Activated T-cell treated with anti-CD3 and anti-CD28 coated beads for 24 hours (primary cell): ENCODE measurements around the gene CAPN10.

Experiments used
- DNase-seq: peaks from one replicate; pipeline ENCODE4 v3.0.0-alpha.2; 2020; ENCODE audit warnings: low read depth

CAPN10 gene

GRCh38 chr2:240624950-240625621 lies 38.6 kb downstream of the CAPN10 start, which contains the start of gene GPR35:
GPR35 (plus strand) TSS chr2:240625480; CDS start chr2:240629953, 4,473 bp downstream.
- peak; percentile 63 for DNase-seq

DNA sequence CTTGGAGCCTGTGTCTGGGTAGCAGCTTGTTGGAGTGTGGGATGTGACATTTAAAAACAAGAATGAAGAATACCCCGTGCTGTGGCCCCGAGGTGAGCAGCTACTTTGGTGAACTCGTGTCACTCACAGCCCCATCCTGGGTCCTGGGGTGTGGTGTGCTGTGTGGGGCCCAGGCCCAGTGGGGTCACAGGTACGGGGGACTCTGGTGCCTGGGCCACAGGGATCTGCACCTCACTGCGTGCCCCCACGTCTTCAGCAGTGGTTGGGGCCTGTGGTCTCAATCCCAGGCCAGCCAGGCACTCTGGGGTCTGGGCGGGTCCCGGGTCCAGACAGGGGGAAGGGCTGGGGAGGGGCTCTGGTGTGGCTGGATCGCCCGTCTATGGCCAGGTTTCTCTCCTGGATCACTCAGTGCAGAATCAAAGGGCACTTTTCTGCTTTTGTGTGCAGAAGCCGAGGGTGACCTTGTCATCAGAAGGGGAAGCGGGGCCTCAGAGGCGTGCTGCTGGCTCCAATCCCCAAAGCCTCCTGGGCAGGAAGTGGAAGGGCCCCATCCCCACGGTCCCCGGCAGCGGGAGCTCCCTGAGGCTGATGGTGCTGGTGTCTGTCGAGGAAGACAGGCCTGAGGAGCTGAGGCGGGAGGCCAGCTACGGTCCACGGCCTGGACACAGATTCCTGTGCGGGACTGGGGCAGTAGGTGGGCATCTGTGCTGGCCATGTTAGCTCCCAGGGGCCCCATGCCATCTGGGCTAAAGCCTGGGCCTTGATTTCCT lies 40.2 kb downstream of the CAPN10 start:
- no peak for DNase-seq

GRCh38 chr2:240627736-240628506 lies 41.4 kb downstream of the CAPN10 start:
- DNase-seq, result no peak

GRCh38 chr2:240628507-240628807 lies 41.9 kb downstream of the CAPN10 start:
- DNase-seq, result no peak

- no peak for DNase-seq
Measured at GRCh38 chr2:240628808-240629618, 42.5 kb downstream of the CAPN10 start.

- no peak for DNase-seq
Measured at GRCh38 chr2:240629619-240629967, 43.1 kb downstream of the CAPN10 start.

GRCh38 chr2:240629968-240630770 lies 43.6 kb downstream of the CAPN10 start:
- DNase-seq, result no peak

DNA sequence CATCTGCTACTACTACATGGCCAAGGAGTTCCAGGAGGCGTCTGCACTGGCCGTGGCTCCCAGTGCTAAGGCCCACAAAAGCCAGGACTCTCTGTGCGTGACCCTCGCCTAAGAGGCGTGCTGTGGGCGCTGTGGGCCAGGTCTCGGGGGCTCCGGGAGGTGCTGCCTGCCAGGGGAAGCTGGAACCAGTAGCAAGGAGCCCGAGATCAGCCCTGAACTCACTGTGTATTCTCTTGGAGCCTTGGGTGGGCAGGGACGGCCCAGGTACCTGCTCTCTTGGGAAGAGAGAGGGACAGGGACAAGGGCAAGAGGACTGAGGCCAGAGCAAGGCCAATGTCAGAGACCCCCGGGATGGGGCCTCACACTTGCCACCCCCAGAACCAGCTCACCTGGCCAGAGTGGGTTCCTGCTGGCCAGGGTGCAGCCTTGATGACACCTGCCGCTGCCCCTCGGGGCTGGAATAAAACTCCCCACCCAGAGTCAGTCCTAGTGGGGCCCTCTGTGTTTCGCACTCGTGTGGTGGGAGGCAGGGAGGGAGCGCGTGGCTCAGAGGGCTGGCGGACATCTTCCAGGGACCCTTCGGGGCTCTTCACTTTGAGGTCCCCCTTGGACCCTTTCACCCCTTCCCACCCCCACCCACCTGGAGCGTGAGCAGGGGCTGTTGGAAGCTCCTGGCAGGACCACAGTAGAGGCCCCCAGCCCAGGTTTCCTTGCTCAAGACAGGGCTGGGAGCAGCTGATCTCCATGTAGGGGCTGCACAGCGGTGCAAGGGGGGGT lies 44.4 kb downstream of the CAPN10 start:
- no peak for DNase-seq

GRCh38 chr2:240631548-240632305 lies 45.2 kb downstream of the CAPN10 start:
- no peak for DNase-seq

GRCh38 chr2:240632306-240632721 lies 45.8 kb downstream of the CAPN10 start:
- DNase-seq, result no peak

DNA sequence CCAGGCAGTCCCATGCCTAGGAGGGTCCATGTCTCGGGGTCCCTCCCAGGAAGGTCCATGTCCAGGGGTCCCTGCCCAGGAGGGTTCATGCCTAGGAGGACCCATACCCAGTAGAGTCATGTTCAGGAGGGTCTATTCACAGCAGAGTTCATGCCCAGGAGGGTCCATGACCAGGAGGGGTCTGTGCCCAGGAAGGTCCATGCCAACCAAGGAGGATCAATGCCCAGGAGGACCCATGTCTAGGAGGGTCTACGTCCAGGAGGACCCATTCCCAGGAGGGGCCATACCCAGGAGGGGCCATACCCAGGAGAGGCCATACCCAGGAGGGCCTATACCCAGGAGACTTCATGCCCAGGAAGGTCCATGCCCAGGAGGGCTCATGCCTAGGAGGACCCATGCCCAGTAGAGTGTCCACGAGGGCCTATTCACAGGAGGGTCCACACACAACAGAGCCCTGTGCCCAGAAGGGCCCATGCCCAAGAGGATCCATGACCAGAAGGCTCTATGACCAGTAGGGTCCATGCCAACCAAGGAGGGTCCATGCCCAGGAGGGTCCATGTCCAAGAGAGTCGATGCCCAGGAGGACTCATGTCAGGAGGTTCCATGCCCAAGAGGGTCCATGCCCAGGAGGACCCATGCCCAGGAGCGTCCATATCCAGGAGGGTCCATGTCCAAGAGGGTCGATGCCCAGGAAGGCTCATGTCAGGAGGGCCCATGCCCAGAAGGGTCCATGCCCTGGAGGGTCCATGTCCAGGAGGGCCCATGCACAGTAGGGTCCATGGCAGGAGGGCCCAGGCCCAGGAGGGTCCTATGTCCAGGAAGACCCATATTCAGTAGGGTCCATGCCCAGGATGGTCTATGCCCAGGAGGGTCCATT lies 48.8 kb downstream of the CAPN10 start:
- DNase-seq, result no peak

DNA sequence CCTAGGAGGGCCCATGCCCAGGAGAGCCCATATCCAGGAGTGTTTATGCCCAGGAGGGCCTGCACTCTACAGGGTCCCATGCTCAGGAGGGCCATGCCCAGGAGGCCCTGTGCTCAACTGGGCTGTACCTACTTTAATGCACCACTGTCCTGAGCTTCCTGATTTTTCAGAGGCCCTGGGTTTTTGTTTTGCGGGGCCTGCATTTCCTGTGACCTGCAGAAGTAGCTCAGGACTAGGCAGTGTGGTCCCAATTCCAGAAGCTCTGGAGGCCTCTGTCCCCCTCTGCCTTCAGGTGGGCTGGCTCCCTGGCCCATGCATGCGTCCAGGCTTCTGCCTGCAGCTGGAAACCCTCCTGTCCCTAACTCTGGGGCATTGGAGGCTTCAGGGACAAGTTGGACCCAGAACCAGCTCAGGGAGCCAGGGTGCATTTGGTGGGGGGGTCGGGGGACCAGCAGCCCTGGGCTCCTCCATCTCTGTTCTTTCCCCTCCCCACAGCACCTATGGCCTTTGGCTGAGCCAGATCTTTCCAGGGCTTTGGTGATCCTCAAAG lies 49.5 kb downstream of the CAPN10 start:
- no peak for DNase-seq

- DNase-seq, result no peak
Measured at GRCh38 chr2:240636563-240637115, 50.1 kb downstream of the CAPN10 start.

- no peak for DNase-seq
Measured at GRCh38 chr2:240637116-240637900, 50.8 kb downstream of the CAPN10 start.

- no peak for DNase-seq
Measured at GRCh38 chr2:240637901-240638345, 51.4 kb downstream of the CAPN10 start.

- DNase-seq, result no peak
Measured at GRCh38 chr2:240638512-240639160, 52.1 kb downstream of the CAPN10 start.

DNA sequence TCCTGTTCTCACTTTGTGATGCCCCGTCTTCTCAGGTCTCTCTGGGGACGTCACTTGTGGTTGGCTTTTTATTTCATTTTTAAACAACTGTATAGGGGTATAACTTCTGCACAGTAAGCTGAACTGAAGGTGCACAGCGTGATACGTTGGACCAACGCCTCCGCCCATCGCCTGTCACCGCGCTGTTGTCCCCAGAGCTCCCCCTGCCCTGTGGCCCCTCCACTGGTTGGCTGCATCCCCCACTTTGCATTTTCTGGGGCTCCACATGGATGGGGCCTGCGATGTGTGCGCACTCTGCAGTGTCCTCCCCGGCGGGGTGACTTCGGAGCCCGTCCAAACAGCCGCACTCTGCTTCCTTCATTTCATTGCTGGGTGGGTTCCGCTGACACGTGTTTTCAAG lies 53.0 kb downstream of the CAPN10 start:
- DNase-seq, result no peak
